Smooth muscle cell of the brain vasculature (primary cell): ENCODE results near the gene ATP2B2.

Source experiments
- DNase-seq: peaks from one replicate; pipeline ENCODE4 v3.0.0-alpha.2; 2012; ENCODE audit warnings: low read depth, low spot score

Gene ATP2B2

DNA sequence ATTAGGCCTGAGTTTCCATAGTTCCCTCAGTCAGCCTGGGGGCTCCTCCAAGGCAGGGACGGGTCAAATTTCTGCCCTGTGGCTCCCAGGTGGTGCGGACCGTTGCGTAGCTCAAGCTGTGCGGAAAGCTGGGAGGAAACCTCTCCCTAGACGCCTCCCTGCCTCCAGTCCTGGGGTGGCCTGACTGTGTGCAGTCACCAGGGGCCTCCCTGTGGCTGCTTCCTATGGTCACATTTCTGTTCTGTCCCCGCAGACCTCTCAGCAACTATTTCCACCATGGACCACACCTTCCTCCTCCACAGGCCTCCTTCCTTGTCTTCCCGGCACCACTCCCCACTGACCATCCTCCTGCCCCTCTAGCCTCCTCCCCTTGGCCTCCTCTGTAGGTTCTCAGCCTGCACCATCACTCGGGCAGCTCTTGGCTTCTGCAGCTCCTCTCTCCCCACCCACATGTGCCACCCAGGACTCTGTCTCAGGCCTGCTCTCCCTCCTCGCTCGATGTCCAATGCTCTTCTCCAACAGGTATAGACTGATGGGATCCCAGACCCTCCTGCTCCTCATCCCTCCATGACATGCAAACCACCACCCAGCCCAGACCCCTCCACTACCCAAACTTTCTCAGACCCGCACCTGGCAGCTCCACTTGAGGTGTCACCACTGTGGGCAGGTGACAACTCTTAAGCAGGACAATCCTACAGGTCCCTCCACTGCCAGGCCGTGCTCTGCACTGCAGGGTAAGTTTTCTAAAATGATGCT is 157.6 kb downstream of the ATP2B2 start:
- DNase-seq, result no peak

- no peak for DNase-seq
Observed at GRCh38 chr3:10345911-10346310, 159.5 kb downstream of the ATP2B2 start.

GRCh38 chr3:10344944-10345575 is 160.3 kb downstream of the ATP2B2 start:
- no peak for DNase-seq

DNA sequence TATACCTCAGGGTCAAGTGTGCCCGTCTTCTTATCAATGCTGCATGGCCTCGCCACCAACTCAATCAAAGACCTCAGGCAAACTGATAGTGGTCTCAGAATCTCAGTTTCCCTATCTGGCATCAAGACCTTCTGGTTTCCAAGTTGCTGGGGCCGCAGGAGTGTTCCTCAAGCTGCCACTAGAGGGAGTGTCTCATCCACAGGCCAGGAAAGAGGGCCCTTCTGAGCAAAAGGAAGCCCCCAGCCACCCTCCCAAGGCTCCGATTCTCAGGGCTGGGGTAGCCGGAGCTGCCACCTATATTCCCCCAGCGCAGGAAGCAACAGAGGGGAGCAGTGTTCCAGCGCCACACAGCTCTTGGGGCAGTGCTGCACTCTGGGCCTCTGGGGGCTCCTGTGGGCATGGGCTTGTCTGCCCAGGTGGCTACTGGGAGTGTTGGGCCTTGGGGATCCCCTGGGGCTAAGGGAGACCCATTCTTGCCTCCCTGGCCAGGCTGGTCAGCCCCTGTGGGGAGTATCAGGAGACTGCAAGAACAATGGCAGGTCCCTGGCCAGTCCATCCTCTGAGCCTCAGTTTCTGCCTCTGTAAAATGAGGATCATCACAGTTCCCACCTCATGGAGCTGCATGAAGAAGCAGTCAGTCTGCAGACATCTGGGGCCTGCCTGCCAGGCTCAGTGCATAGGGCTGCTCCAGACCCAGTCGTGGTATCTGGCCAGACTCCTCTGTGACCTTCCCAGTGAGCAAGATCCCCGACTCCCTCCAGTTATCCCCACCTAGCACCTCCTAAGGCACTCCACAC is 161.0 kb downstream of the ATP2B2 start:
- no peak for DNase-seq

- no peak for DNase-seq
Observed at GRCh38 chr3:10343526-10343925, 161.9 kb downstream of the ATP2B2 start.

DNA sequence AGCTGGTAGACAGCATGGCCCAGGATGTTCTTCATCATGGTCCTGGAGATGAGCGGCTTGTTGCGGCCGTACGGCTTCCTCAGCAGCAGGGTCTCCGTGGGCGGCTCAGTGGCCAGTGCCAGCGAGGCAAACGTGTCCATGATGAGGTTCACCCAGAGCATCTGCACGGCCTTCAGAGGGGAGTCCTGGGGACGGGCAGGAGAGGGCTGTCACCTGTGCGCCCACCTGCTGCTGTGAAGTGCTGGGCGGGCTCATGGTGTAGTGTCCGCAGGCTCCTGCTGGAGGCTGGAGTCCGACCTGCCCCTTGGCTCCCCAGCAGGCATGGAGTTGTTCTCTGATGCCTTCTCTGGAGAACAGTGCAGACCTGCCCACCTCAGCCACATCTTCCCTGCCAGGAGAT is 162.6 kb downstream of the ATP2B2 start:
- no peak for DNase-seq

- DNase-seq, result no peak
Observed at GRCh38 chr3:10341901-10342398, 163.4 kb downstream of the ATP2B2 start.

DNA sequence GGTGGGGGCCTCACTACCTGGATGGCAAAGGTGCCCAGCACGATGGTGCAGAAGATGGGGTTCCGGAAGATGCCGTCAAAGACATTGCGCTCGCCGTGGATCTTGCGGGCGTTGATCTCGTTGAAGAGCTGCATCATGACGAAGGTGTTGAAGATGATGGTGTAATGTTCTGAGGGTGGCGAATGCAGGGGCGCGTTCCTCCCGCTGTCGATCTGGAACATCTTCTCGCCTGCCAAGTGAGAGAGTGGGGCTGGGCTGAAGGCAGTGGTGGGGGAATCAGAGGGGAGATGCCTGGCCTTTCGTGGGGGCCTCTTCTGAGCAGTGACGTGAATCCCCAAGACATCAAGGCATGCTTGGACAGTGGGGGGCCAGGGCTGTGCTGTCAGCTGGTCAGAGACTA is 164.9 kb downstream of the ATP2B2 start:
- DNase-seq, result no peak

DNA sequence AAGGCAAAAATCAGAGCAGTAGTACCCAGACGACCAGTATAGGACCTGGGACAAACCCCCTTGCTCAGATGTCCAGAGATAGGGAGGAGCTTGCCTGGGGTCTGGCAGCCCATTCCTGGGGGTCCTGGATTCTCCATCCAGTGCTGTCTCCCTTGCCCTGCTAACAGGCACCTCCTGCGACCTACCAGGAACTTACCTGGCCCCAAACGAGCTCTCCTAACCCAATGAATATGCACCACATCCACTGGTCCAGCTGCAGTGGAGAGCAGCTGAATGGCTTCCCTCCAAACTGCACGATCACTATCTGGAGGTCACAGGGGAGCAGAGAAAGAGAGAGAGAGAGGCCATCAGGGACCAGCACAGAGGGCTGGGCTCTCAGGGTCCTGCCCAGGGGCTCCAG is 165.3 kb downstream of the ATP2B2 start:
- DNase-seq, result no peak

DNA sequence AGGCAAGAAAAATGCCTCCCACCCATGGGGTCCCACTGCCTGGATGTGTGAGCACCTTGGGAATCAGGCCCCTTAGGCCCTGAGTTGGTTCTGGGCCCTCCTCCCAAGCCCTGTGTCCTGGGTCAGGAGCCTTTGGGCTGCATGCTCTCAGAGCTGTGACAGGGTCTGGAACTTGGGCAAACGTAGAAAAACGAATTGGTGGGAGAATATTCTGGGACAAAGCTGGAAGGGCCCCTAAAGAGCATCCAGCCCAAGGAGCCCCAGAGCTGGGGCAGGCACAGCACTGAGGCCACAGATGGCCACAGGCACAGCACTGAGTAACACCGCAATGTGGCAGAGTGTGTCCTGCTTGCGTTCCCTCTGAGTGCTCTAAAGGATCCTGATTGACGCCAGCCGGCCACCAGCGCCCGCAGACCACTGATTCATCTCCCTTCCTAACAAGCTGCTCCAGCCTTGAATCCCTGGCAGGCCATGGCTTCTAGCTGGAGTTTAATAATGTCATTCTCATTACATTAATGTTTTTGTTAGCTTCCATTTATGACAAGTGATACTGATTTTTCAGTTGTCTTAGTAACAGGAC is 165.9 kb downstream of the ATP2B2 start:
- DNase-seq, result no peak

DNA sequence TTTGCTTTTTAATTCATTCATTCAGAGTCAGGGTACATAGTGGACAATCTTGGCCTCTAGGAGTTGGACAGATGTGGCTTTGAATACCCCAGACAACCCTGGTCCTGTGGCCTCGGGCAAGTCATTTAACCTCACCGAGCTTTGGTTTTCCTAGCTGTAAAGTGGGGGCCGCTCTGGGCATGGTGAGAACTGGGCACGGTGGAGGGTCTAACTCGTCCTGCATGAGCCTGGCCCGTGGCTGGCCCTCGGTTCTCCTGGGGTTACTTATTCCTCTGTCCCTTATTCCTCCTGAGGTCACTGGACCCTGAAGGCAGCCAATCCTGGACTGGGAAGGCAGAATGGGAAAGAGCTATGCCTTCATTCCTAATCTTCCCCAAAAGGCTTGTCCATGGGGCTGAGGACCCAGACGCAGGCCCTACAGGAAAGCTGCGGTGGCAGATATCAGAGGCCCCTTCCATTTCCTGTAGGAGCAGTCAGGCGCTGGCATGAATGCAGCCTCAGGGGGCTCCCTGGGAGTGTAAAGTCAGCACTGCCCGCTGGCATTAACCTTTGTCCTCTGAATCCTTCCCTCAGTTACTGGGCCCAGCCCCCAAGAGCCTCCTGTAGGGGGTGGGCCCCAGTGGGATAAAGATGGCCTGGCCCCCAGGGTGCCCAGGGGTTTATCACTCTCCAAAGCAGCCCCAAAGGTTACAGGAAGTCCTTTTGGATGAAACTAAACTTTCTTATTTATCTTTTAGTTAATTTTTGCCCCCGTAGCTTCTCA is 166.6 kb downstream of the ATP2B2 start:
- DNase-seq, result no peak

DNA sequence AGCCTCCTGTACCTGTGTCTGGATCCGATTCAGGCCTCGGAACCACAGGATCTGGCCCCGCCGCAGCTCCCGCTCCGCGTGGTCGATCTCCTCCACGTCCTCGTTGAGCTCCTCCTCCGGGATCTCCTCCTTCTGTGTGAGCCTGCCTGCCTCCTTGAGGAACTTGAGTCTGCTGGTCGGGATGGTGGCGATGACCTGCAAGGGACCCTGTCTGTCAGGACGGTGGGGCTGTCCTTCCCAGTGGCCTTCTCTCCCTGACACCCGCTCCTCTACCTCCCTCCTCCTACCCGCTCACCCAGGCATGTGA is 167.3 kb downstream of the ATP2B2 start:
- DNase-seq, result no peak

GRCh38 chr3:10337323-10338163 is 167.8 kb downstream of the ATP2B2 start:
- DNase-seq, result no peak

GRCh38 chr3:10336761-10337160 is 168.6 kb downstream of the ATP2B2 start:
- DNase-seq, result no peak

DNA sequence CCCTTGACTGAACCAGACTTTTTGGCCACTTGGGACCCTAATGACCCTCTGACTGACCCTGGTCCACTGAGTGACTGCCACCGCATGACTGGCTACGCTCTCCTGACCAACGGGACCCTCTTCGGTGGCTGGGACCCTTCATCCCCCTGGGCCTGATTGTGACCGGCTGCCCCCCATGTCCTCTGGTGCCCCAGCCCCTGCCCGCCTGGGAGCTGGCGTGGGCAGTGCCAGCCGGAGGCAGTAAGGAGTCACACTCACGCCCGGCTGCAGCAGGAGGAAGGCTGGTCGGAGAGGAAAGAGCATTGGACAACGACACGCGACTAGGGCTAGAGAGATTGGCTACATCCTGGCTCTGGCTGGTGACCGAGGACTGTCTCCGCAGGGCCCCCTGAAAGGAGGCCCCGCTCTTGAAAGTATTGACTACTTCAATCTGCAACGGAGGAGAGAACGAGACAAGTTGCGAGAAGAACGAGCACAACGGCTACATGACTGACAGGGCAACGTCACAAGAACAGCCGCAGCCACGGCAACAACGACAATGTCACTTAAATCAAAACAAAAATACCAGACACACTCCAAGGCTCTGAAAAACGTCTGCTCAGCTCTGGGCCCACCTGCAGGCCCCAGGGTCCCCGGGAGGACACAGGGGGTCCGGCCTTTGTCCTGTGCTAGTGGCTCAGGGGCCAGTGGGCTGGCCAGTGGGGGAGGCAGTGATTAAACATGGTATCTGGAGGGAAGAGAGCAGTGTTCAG is 169.3 kb downstream of the ATP2B2 start:
- no peak for DNase-seq

DNA sequence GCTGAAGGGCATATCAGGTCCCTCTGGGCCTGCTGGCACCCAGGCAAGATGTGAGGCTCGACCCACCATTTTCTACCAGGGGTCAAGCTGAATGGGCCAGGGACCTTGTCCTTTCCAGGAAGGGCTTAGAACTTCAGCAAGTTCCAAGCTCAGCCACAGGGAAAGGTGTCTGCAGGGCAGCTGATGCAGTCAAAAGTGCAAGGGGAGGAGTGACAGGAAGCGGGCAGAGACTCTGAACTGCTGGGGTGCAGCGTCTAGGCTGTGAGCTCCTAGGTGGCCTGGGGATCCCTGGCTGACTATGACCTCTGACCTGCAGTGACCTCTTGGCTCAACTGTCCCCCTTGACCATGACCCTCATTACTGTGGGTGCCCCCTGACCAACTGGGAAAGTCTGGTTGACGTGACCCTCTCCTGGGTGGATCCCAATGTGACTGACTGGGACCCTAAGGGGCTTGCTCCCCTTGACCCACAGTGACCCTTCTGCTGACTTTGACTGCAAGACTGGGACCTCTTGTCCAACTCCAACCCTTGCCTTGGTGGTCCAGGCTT is 170.1 kb downstream of the ATP2B2 start:
- no peak for DNase-seq

DNA sequence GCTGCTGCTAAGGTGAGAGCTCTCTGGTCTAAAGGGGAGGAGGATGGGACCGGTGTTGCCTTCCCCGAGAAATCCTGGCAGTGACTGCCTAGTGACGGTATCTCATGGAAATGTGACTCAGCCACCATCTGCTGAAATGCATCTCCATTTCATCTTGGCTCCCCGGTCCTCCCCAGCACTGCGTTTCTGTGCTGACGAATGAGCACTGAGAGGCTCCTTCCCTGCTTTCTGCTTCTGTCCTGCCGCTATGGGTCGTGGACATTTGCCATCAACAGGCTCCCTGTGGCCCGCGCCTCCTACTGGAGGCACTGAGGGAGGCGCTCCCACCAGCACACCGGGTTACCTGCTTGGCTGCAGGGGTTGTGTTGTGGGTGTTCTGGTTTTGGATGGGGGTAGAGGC is 170.9 kb downstream of the ATP2B2 start:
- no peak for DNase-seq

DNA sequence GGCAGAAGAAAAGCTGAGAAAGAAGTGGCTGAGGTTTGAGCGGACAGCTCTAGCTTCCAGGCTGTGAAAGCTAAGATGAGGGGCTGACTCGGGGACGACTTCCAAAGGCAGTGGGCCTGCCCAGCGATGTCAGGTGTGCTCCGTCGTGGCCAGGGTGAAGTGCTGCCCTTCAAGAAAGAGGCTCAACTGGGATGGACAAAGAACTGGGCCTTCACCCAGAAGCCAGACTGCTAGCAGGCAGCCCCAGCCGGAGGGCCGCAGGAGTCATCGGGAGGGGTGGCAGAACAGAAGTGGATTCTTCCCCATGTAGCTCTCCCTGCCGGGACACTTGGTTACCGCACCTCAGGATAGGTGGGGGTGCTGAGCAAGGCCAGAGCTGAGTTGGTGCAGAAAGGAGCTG is 171.3 kb downstream of the ATP2B2 start:
- DNase-seq, result no peak

- DNase-seq, result no peak
Observed at GRCh38 chr3:10333349-10333650, 172.1 kb downstream of the ATP2B2 start.
